ENCODE data around the gene ZNF689.

The ZNF689 gene

GRCh38 chr16:30565526-30565925 lies 44.7 kb downstream of the ZNF689 start:
- DNase-seq (ENCODE audit: extremely low spot score): no peak
- ChIA-PET CTCF (interaction anchor here (1.0 to 2.5 kb wide), 3 partner anchors 30 to 50 kb away, joined by 3 to 8 read pairs (median 6); partner anchors contain the start of gene ZNF747), POLR2A (interaction anchor here (0.8 to 1.5 kb wide), 6 partner anchors 32 to 85 kb away, joined by 3 to 5 read pairs (median 4); partner anchors contain the start of genes PRR14 and ZNF689)
- no peak for TF ChIP-seq HDGF (IDR thresholded peaks at IDR 0.05; ENCODE audit: borderline replicate concordance)
- TF ChIP-seq FOXA1 (IDR thresholded peaks at IDR 0.05): no peak
- no peak for TF ChIP-seq ELF4 (IDR thresholded peaks at IDR 0.05)
- TF ChIP-seq ARNT (IDR thresholded peaks at IDR 0.05): no peak
- TF ChIP-seq, protein P1, sequence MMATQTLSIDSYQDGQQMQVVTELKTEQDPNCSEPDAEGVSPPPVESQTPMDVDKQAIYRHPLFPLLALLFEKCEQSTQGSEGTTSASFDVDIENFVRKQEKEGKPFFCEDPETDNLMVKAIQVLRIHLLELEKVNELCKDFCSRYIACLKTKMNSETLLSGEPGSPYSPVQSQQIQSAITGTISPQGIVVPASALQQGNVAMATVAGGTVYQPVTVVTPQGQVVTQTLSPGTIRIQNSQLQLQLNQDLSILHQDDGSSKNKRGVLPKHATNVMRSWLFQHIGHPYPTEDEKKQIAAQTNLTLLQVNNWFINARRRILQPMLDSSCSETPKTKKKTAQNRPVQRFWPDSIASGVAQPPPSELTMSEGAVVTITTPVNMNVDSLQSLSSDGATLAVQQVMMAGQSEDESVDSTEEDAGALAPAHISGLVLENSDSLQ (IDR thresholded peaks at IDR 0.05): no peak
- TF ChIP-seq ZNF384 (IDR thresholded peaks at IDR 0.05): no peak
- TF ChIP-seq SUZ12 (IDR thresholded peaks at IDR 0.05): no peak
- TF ChIP-seq BHLHE40 (IDR thresholded peaks at IDR 0.05; ENCODE audit: borderline replicate concordance): no peak

GRCh38 chr16:30562021-30562420 lies 48.2 kb downstream of the ZNF689 start:
- no peak for TF ChIP-seq LEF1 (IDR thresholded peaks at IDR 0.05; ENCODE audit: borderline replicate concordance)
- CTCF ChIA-PET: interaction anchor here (1.4 kb wide), 1 partner anchor 54 kb away, joined by 4 read pairs; no protein-coding TSS in a partner anchor
- DNase-seq (ENCODE audit: extremely low spot score): no peak
- POLR2A ChIA-PET: interaction anchor here (0.9 to 3.5 kb wide), 3 partner anchors 9 to 72 kb away, joined by 3 to 24 read pairs (median 3); partner anchors contain the start of genes ZNF688 and ZNF689

DNA sequence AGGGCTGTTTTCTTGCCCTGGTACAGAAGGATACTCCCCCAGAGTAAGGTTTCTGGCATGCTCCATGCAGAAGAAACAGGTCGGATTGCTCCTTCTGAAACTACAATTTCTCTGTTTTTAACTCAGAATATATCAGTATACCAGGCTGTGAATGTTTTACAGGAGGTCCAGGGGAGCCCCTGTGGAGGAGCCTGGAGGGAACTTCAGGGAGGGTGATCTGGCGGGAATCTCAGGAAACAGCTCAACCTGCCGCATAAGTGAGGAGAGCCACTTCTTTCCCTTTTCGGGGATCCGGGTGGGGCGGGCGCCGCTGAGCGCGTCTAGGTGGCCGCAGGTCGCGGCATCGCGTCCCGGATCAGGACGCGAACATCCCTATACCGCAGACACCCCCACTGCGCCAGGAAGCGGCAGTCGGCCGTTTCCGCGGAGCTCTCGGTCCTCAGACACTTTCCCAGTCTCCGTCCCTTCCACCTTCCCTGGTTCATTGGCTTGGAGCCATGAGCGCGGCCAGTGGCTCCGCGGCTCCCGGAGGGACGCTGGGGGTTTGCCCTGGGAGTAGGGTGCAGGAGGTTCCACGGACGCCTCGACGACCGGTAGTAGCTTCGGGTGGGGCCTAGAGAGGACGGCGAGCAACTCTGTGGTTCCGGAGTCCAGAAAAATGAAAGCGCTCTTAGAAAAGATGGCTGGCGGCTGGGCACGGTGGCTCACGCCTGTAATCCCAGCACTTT lies 48.9 kb downstream of the ZNF689 start:
- TF ChIP-seq SP1 (IDR thresholded peaks at IDR 0.05) (no peak), FOXA1 (IDR thresholded peaks at IDR 0.05) (no peak), FOXM1 (IDR thresholded peaks at IDR 0.05; ENCODE audit: borderline replicate concordance) (no peak), SUZ12 (IDR thresholded peaks at IDR 0.05) (no peak), ELF4 (IDR thresholded peaks at IDR 0.05) (no peak), ZNF384 (IDR thresholded peaks at IDR 0.05) (no peak), NFRKB (IDR thresholded peaks at IDR 0.05) (no peak), ARNT (IDR thresholded peaks at IDR 0.05) (no peak), FOXK2 (IDR thresholded peaks at IDR 0.05) (no peak)
- TF ChIP-seq, protein P1 (IDR thresholded peaks at IDR 0.05): no peak
- CTCF ChIA-PET: interaction anchor here (0.8 to 1.4 kb wide), 2 partner anchors 37 to 54 kb away, joined by 4 read pairs; no protein-coding TSS in a partner anchor
- DNase-seq (ENCODE audit: extremely low spot score): no peak
- POLR2A ChIA-PET: interaction anchor here (0.9 to 3.5 kb wide), 3 partner anchors 10 to 73 kb away, joined by 3 to 24 read pairs (median 3); partner anchors contain the start of genes ZNF688 and ZNF689

- POLR2A ChIA-PET: interaction anchor here (0.7 to 3.5 kb wide), 6 partner anchors 11 to 33 kb away, joined by 5 to 181 read pairs (median 25); partner anchors contain the start of genes ZNF688 and ZNF747
- CTCF ChIA-PET: interaction anchor here (2.0 kb wide), 1 partner anchor 38 kb away, joined by 7 read pairs; no protein-coding TSS in a partner anchor
- no peak for DNase-seq (ENCODE audit: extremely low spot score)
- TF ChIP-seq HDGF (IDR thresholded peaks at IDR 0.05; ENCODE audit: borderline replicate concordance) (no peak), FOXA1 (IDR thresholded peaks at IDR 0.05) (no peak), BHLHE40 (IDR thresholded peaks at IDR 0.05; ENCODE audit: borderline replicate concordance) (no peak), ELF4 (IDR thresholded peaks at IDR 0.05) (no peak), ZNF384 (IDR thresholded peaks at IDR 0.05) (no peak), CTBP1 (IDR thresholded peaks at IDR 0.05; ENCODE audit: borderline replicate concordance) (no peak), SUZ12 (IDR thresholded peaks at IDR 0.05) (no peak), FOXK2 (IDR thresholded peaks at IDR 0.05) (no peak), FOXM1 (IDR thresholded peaks at IDR 0.05; ENCODE audit: borderline replicate concordance) (no peak), SP1 (IDR thresholded peaks at IDR 0.05) (no peak), L3MBTL2 (conservative IDR thresholded peaks at IDR 0.05) (no peak)
- TF ChIP-seq, protein P1 (IDR thresholded peaks at IDR 0.05): no peak
Observed at GRCh38 chr16:30559690-30560089, 50.5 kb downstream of the ZNF689 start.

- ChIA-PET POLR2A (interaction anchor here (0.6 to 3.3 kb wide), 41 partner anchors 9 to 431 kb away, joined by 3 to 181 read pairs (median 4); partner anchors contain the start of genes DCTPP1, PRR14, ZNF688 and ZNF689), CTCF (interaction anchor here (0.6 to 2.4 kb wide), 10 partner anchors 10 to 129 kb away, joined by 3 to 19 read pairs (median 4); partner anchors contain the start of genes DCTPP1, ZNF688 and ZNF747)
- TF ChIP-seq ARNT (IDR thresholded peaks at IDR 0.05) (no peak), ELF4 (IDR thresholded peaks at IDR 0.05) (no peak), HDGF (IDR thresholded peaks at IDR 0.05; ENCODE audit: borderline replicate concordance) (no peak), LEF1 (IDR thresholded peaks at IDR 0.05; ENCODE audit: borderline replicate concordance) (no peak), TARDBP (IDR thresholded peaks at IDR 0.05) (no peak), SP1 (IDR thresholded peaks at IDR 0.05) (no peak)
- TF ChIP-seq, protein P1 (IDR thresholded peaks at IDR 0.05): no peak
- no peak for DNase-seq (ENCODE audit: extremely low spot score)
Observed at GRCh38 chr16:30558789-30559377, 51.3 kb downstream of the ZNF689 start.

Data from HEK293T (cell line).